Transverse colon (tissue), 4 donors: ENCODE data around the gene LMNA.

Experiments used
- POLR2A ChIP-seq: fragments of 450-650 bp; IDR thresholded peaks from one replicate; pipeline ENCODE4 v1.6.1; 2016; ENCODE audit warnings: antibody characterized with exemption, mild to moderate bottlenecking, moderate library complexity
- POLR2AphosphoS5 ChIP-seq, 3 donors: sonication (generic); formaldehyde crosslinking; IDR thresholded peaks; one replicate each; pipeline ENCODE4 v1.6.1; 2016; ENCODE audit warnings: antibody characterized with exemption in 3 of 3
- TF ChIP-seq, protein P1 (sequence below), 5 experiments: fragments of 200-600 bp in 3 of 5; fragments of 450-650 bp in 2 of 5; sonication (generic) in 3 of 5; IDR thresholded peaks; 1 replicate in 2 of 5; 2 replicates in 3 of 5; pipeline ENCODE4 v1.5.1; 2016 to 2017; ENCODE audit warnings: antibody characterized with exemption in 5 of 5, inconsistent platforms in 3 of 5, mild to moderate bottlenecking in 2 of 5, moderate library complexity in 1 of 5

DNA sequence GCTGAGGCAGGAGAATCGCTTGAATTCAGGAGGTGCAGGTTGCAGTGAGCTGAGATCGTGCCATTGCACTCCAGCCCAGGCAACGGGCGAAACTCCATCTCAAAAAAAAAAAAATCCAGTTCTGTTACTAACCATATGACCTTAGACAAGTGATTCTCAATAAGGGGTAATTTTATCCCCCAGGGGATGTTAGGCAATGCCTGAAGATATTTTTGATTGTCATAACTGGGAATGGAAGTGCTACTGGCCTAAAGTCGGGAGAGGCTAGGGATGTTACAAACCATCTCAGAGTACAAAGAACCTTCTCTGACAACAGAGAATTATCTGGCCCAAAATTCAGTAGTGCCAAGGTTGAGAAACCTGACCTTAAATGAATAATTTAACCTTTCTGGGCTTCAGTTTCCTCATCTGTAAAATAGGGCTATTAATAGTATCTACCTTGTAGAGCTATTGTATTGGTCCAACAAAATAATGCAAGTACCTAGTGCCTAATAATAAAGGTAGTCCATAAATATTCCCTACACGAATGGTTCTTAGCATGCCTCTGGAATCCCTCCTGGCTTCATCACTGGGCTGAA is 5.8 kb upstream of the LMNA start:
- TF ChIP-seq, protein P1, sequence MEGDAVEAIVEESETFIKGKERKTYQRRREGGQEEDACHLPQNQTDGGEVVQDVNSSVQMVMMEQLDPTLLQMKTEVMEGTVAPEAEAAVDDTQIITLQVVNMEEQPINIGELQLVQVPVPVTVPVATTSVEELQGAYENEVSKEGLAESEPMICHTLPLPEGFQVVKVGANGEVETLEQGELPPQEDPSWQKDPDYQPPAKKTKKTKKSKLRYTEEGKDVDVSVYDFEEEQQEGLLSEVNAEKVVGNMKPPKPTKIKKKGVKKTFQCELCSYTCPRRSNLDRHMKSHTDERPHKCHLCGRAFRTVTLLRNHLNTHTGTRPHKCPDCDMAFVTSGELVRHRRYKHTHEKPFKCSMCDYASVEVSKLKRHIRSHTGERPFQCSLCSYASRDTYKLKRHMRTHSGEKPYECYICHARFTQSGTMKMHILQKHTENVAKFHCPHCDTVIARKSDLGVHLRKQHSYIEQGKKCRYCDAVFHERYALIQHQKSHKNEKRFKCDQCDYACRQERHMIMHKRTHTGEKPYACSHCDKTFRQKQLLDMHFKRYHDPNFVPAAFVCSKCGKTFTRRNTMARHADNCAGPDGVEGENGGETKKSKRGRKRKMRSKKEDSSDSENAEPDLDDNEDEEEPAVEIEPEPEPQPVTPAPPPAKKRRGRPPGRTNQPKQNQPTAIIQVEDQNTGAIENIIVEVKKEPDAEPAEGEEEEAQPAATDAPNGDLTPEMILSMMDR (IDR thresholded peaks at IDR 0.05): no peak
- TF ChIP-seq POLR2A (no peak), POLR2AphosphoS5 (IDR thresholded peaks at IDR 0.05) (no peak)
